Astrocyte (in vitro differentiated cells and primary cell): Measurements from ENCODE around the gene LIN37. TPM values are rescaled to one million over a fixed set of nuclear protein-coding genes. Genes with fewer than 3 reads are reported as not detected.

Experiments used
- DNase-seq: peaks from one replicate; pipeline ENCODE4 v3.0.0-alpha.2; 2010; ENCODE audit warnings: low read depth
- FAIRE-seq: peaks from 2 replicates; lab custom pipeline; 2011; peaks lifted over from hg19 to GRCh38; lab: Jason Lieb, UNC
- H2AFZ ChIP-seq: 2 replicates; pipeline ENCODE4 v1.6.0; 2012; ENCODE audit warnings: low read depth, low read length, inconsistent platforms
- H3K27ac ChIP-seq: 2 replicates; pipeline ENCODE4 v1.5.1; 2011; ENCODE audit warnings: low read depth, low read length, inconsistent platforms
- H3K27me3 ChIP-seq: 2 replicates; pipeline ENCODE4 v1.6.0; 2011; ENCODE audit warnings: low read length, inconsistent platforms; ENCODE audit not compliant: insufficient read depth
- H3K36me3 ChIP-seq: 2 replicates; pipeline ENCODE4 v1.5.1; 2011; ENCODE audit warnings: low read length, inconsistent platforms; ENCODE audit not compliant: insufficient read depth
- H3K4me1 ChIP-seq: 2 replicates; pipeline ENCODE4 v1.5.1; 2011; ENCODE audit warnings: low read length, inconsistent platforms; ENCODE audit not compliant: insufficient read depth
- H3K4me2 ChIP-seq: 2 replicates; pipeline ENCODE4 v1.6.0; 2012; ENCODE audit warnings: low read length, inconsistent platforms
- H3K4me3 ChIP-seq: 2 replicates; pipeline ENCODE4 v1.5.1; 2011; ENCODE audit warnings: low read depth, mild to moderate bottlenecking, low read length, inconsistent platforms; ENCODE audit not compliant: insufficient read depth
- H3K79me2 ChIP-seq: 2 replicates; pipeline ENCODE4 v1.6.0; 2012; ENCODE audit warnings: mild to moderate bottlenecking, low read length, inconsistent platforms; ENCODE audit not compliant: insufficient read depth
- H3K9ac ChIP-seq: 2 replicates; pipeline ENCODE4 v1.6.0; 2012; ENCODE audit warnings: mild to moderate bottlenecking, low read length, inconsistent platforms
- H3K9me3 ChIP-seq: 2 replicates; pipeline ENCODE4 v1.5.1; 2012; ENCODE audit warnings: low read depth, mild to moderate bottlenecking, low read length, inconsistent platforms; ENCODE audit not compliant: insufficient read depth
- H4K20me1 ChIP-seq: 2 replicates; pipeline ENCODE4 v1.6.0; 2012; ENCODE audit warnings: low read length, inconsistent platforms; ENCODE audit not compliant: insufficient read depth
- H3K27ac Mint-ChIP-seq: one replicate; pipeline ENCODE4 v1.8.0; 2021; ENCODE audit warnings: mild to moderate bottlenecking, mixed read lengths; ENCODE audit not compliant: unreplicated experiment
- H3K27me3 Mint-ChIP-seq: one replicate; pipeline ENCODE4 v1.8.0; 2021; ENCODE audit warnings: low read depth, mixed read lengths; ENCODE audit not compliant: unreplicated experiment
- H3K36me3 Mint-ChIP-seq: one replicate; pipeline ENCODE4 v1.8.0; 2021; ENCODE audit warnings: low read depth, mixed read lengths; ENCODE audit not compliant: unreplicated experiment
- H3K4me1 Mint-ChIP-seq: one replicate; pipeline ENCODE4 v1.8.0; 2021; ENCODE audit warnings: low read depth, mixed read lengths; ENCODE audit not compliant: unreplicated experiment
- H3K4me3 Mint-ChIP-seq: one replicate; pipeline ENCODE4 v1.8.0; 2021; ENCODE audit warnings: mild to moderate bottlenecking, moderate library complexity, mixed read lengths; ENCODE audit not compliant: unreplicated experiment
- H3K9me3 Mint-ChIP-seq: one replicate; pipeline ENCODE4 v1.8.0; 2021; ENCODE audit warnings: mild to moderate bottlenecking, mixed read lengths; ENCODE audit not compliant: unreplicated experiment
- EZH2 ChIP-seq: IDR thresholded peaks from 2 replicates; pipeline ENCODE4 v1.6.1; 2012; ENCODE audit warnings: mild to moderate bottlenecking, low read length, inconsistent platforms; ENCODE audit not compliant: insufficient read depth
- total RNA-seq: library from RNA; stranded (reverse); gene quantifications from 2 replicates; pipeline ENCODE4 v1.2.1, GENCODE V29; 2021
- TF ChIP-seq, protein P1 (sequence below): IDR thresholded peaks from 2 replicates; pipeline ENCODE4 v1.5.1; 2011; ENCODE audit warnings: low read depth, mild to moderate bottlenecking, inconsistent platforms, low read length, moderate library complexity; ENCODE audit not compliant: insufficient read depth

Gene LIN37
- total RNA-seq, 1 donor from 2014 or later = 15.6 TPM

DNA sequence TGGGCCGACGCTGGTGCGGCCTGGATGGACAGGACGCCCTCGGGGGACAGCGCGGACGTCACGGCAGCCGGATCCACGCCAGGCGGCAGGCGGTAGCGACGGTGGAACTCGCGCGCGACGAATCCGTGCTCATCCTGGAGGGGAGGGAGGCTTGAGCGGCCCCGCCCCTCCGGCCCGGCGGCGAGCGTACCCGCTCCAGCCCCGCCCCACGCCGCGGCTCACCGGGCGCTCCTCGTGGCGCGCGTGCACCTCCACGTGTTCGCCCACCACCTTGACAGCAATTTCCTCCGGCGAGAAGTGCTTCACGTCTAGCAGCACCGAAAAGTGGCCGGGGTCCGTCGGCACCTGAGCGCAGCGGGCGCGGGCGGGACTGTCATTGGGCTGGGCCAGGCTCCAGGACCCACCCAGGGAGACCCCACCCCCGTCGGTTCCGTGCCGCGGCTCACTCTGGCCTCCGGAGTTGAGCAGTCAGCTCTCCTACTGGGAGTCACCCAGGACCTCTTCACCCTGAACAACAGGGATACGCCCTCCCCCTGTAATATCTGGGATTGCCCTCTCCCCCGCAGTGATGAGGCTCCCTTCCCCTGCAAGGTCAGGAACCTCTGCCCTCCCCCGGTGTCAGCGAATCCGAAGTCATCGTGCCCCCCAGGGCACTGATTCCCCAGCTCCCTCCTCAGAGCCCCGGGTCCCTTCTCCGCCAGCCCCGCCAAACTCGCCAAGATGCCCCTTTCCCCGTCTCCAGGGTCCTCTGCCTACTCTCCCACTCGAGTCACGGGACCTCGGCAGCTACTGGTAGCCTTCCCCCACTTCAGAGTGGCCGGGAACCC lies 7.4 kb downstream of the LIN37 start:
- Mint-ChIP-seq H3K4me1 (peaks cover 16% of the 10 kb centered on the region), H3K27ac (peak overlapping the region; percentile 88), H3K4me3 (peak overlapping the region; percentile 74), H3K27me3 (peaks cover 2% of the 10 kb centered on the region), H3K9me3 (no peaks in the 10 kb centered on the region), H3K36me3 (peaks cover 20% of the 10 kb centered on the region)
- H3K9ac ChIP-seq = peak overlapping the region; percentile 99
- peak overlapping the region; percentile 99 for H3K27ac ChIP-seq
- peak overlapping the region; percentile 96 for H3K4me2 ChIP-seq
- H3K79me2 ChIP-seq = peaks cover 40% of the 10 kb centered on the region
- H4K20me1 ChIP-seq = peaks cover 16% of the 10 kb centered on the region
- no peaks in the 10 kb centered on the region for H3K9me3 ChIP-seq
- no peak for FAIRE-seq
- H3K4me3 ChIP-seq = peak overlapping the region; percentile 100
- H3K4me1 ChIP-seq = peaks cover 35% of the 10 kb centered on the region
- peaks cover 5% of the 10 kb centered on the region for H3K36me3 ChIP-seq
- H2AFZ ChIP-seq = no peak overlapping the region
- no peak for TF ChIP-seq EZH2
- TF ChIP-seq, protein P1, sequence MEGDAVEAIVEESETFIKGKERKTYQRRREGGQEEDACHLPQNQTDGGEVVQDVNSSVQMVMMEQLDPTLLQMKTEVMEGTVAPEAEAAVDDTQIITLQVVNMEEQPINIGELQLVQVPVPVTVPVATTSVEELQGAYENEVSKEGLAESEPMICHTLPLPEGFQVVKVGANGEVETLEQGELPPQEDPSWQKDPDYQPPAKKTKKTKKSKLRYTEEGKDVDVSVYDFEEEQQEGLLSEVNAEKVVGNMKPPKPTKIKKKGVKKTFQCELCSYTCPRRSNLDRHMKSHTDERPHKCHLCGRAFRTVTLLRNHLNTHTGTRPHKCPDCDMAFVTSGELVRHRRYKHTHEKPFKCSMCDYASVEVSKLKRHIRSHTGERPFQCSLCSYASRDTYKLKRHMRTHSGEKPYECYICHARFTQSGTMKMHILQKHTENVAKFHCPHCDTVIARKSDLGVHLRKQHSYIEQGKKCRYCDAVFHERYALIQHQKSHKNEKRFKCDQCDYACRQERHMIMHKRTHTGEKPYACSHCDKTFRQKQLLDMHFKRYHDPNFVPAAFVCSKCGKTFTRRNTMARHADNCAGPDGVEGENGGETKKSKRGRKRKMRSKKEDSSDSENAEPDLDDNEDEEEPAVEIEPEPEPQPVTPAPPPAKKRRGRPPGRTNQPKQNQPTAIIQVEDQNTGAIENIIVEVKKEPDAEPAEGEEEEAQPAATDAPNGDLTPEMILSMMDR = no peak
- H3K27me3 ChIP-seq = no peaks in the 10 kb centered on the region
- no peak for DNase-seq

DNA sequence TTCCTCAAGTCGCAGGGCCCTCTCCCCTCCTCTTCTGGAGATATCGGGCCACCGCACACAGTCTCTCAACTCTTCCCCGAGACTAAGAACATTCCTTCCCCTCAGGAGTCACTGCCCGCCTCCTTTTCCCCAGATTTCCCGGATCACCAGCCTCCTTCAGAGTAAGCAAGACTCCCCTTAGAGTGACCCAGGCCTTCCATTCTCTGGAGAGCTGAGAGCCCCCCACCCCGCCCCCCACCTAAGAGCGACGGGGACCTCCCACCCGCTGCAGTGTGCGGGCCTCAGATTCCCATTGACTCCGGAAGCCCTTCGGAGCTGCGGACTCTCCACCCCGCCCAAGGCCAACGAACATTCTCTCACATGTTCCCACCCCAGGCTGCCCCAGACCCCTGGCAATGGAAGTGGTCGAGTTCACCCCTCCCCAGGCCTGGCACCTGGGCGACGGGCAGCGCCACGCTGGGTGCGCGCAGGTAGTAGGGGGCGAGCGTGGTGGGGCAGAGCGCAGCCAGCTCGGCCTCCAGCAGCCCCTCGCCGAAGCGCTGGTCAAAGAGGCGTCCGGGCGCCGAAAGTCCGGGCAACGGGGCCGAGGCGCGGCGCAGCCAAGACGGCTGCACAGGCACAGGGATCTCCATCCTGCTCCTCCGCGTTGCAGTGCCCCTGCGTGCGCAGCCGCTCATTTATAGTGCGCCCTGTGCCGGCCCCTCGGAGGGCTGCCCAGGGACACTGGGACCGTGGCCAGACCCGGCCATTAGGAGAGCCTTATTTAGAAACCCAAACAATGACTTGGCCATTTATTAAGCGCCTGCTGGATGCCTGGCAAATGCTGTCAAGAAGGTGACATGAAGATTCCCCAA lies 8.2 kb downstream of the LIN37 start, which contains the start of gene HSPB6:
Gene HSPB6, minus strand, starts transcription at position 653 of the 854 bp plus-strand sequence. Its CDS starts 21 bp downstream, at position 632.
- peaks cover 37% of the 10 kb centered on the region for H3K79me2 ChIP-seq
- peaks cover 5% of the 10 kb centered on the region for H3K36me3 ChIP-seq
- Mint-ChIP-seq H3K27ac (peak within 1 kb of the TSS; percentile 97), H3K4me3 (peak within 1 kb of the TSS; percentile 95), H3K9me3 (no peaks in the 10 kb centered on the region), H3K27me3 (peaks cover 2% of the 10 kb centered on the region), H3K36me3 (peaks cover 20% of the 10 kb centered on the region), H3K4me1 (peaks cover 16% of the 10 kb centered on the region)
- H3K9me3 ChIP-seq = no peaks in the 10 kb centered on the region
- peak within 1 kb of the TSS; percentile 99 for H3K27ac ChIP-seq
- no peak for FAIRE-seq
- DNase-seq = peak; percentile 29
- peak within 1 kb of the TSS; percentile 96 for H3K4me2 ChIP-seq
- H3K4me1 ChIP-seq = peaks cover 35% of the 10 kb centered on the region
- TF ChIP-seq, protein P1 = no peak
- TF ChIP-seq EZH2 = no peak
- H3K9ac ChIP-seq = peak within 1 kb of the TSS; percentile 99
- H3K27me3 ChIP-seq = no peaks in the 10 kb centered on the region
- H3K4me3 ChIP-seq = peak within 1 kb of the TSS; percentile 100
- H4K20me1 ChIP-seq = peaks cover 16% of the 10 kb centered on the region
- peak within 1 kb of the TSS; percentile 47 for H2AFZ ChIP-seq
